ENCODE results near the gene PYGB.
"Not testable (repeated sequence)": the region's sequence is repeated elsewhere in the genome, so short reads cannot be mapped to it uniquely, and the experiment has no call there.

PYGB gene

DNA sequence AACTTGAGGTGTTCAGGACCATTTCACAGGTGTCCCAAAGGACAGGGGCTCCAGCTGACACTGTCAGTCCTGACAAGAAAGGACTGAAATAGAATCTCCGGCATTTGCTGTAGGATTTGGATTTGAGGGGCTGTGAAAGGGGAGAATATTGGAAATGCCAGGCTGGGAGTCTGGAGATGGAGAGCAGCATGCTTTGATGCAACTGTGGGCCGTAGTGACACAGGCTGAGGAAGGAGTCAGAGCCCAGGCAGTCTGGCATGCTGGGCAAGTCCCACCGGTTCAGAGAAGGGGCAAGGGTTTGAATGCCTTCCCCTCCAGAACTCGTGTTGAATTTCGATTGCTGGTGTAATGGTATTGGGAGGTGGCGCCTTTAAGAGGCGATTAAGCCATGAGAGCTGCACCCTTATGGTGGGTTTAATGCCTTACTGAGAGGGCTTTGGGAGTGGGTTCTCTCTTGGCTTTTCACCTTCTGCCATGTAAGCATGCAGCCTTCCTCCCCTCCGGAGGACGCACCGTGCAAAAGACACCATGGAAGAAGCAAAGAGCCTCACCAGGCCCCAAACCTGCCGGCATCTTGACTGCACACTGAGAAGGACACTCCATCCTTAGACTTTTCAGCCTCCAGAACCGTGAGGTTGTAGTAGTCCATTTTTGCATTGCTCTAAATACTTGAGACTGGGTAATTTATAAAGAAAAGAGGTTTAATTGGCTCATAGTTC is 9.4 kb upstream of the PYGB start:
- TF ChIP-seq, protein P1, sequence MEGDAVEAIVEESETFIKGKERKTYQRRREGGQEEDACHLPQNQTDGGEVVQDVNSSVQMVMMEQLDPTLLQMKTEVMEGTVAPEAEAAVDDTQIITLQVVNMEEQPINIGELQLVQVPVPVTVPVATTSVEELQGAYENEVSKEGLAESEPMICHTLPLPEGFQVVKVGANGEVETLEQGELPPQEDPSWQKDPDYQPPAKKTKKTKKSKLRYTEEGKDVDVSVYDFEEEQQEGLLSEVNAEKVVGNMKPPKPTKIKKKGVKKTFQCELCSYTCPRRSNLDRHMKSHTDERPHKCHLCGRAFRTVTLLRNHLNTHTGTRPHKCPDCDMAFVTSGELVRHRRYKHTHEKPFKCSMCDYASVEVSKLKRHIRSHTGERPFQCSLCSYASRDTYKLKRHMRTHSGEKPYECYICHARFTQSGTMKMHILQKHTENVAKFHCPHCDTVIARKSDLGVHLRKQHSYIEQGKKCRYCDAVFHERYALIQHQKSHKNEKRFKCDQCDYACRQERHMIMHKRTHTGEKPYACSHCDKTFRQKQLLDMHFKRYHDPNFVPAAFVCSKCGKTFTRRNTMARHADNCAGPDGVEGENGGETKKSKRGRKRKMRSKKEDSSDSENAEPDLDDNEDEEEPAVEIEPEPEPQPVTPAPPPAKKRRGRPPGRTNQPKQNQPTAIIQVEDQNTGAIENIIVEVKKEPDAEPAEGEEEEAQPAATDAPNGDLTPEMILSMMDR (conservative IDR thresholded peaks at IDR 0.05; ENCODE audit: control insufficient read depth, insufficient read depth, low read depth, low read length): no peak
- no peak overlapping the region for H3K4me3 ChIP-seq (ENCODE audit: control insufficient read depth, low read depth, low read length)
- DNase-seq (ENCODE audit: low read depth): peak; percentile 51

DNA sequence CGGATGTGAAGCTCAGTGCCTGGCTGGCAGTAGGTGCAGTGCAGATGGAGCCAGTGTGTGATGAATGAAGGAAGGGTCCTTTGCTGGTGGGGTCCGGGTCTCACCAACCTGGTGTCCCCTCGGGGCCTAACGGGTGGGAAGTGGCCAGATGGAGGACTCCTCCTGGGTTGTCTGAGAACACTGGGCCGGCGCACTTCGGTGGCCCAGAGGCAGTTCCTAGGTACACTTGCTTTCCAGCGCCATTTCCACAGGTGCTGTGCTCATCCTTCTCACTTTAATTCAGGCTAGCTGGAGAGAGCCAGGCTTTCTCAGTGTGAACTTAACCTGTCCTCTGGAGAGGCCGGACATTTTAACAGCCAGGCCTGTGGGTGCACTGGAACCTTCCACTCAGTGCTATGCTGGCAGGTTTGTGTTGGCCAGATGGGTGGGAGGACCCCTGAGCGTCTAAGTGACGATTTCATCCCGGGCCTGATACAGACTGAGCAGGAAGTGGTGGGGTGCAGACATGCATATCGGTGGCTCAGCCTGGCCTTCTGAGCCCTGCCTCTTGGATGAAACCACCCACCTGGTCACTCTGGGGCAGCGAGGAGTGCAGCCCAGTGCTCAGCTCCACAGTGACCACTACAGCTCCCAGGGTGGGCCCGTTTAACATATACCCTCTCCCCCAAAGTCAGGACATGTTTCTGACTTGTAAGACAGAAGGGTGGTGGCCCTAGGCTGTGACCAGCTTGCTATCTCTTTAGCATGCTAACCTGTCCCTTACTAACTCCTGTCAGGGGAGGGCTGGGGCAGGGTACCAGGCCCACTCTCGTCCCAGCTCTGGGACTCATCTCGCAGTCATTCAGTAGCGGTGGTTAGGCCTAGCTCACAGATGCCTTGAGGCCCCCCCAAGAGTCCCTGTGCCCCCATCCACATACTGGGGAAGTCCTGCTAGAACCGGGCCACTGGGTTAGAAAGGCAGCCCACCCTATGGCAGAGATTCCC is 8.2 kb upstream of the PYGB start:
- DNase-seq (ENCODE audit: low read depth): no peak
- H3K4me3 ChIP-seq (ENCODE audit: control insufficient read depth, low read depth, low read length): no peak overlapping the region
- TF ChIP-seq, protein P1 (conservative IDR thresholded peaks at IDR 0.05; ENCODE audit: control insufficient read depth, insufficient read depth, low read depth, low read length): no peak

DNA sequence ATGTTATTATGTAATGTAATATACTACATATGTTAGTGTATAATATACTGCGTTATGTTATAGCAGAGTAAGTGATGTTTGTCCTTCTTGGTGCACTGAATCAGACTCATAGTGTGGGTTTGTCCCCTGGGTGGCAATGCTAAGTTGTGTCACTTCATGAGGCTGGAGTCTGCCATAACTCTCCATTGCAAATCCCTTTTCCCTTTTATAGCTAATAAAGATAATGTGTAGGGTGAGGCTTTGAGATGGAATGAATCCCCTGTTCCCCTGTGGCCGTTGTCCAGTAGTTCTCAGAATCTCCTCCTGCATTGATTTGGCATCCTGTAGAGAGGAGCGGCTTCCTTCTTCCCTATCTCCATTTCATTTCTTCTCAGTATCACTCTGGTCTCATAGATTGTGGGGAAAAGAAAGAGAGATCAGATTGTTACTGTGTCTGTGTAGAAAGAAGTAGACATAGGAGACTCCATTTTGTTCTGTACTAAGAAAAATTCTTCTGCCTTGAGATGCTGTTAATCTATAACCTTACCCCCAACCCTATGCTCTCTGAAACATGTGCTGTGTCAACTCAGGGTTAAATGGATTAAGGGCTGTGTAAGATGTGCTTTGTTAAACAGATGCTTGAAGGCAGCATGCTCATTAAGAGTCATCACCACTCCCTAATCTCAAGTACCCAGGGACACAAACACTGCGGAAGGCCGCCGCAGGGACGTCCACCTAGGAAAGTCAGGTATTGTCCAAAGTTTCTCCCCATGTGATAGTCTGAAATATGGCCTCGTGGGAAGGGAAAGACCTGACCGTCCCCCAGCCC is 6.8 kb upstream of the PYGB start:
- not testable (repeated sequence) for H3K4me3 ChIP-seq (ENCODE audit: control insufficient read depth, low read depth, low read length); DNase-seq (ENCODE audit: low read depth)

GRCh38 chr20:25241659-25241955 is 6.3 kb upstream of the PYGB start:
- DNase-seq (ENCODE audit: low read depth); H3K4me3 ChIP-seq (ENCODE audit: control insufficient read depth, low read depth, low read length): not testable (repeated sequence)

DNA sequence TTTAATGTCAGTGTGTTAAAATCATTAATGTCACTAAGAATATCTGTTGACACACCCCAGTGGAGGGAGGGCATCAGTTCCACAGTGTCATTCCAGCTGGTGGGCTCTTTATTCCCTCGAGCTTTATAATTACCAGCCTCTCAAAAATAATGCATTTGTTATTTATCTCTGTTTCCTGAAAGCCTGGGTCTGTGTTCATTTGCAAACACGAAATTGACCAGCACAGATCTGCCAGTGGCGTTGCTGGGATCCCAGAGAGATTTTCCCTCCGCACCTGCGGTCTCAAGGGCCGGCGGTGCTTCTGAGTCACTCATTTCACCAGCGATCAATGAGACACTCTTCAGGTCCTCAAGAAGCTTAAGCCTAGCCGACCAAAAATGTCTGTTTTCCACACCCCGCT is 5.7 kb upstream of the PYGB start:
- TF ChIP-seq, protein P1 (conservative IDR thresholded peaks at IDR 0.05; ENCODE audit: control insufficient read depth, insufficient read depth, low read depth, low read length): no peak
- H3K4me3 ChIP-seq (ENCODE audit: control insufficient read depth, low read depth, low read length): no peak overlapping the region
- no peak for DNase-seq (ENCODE audit: low read depth)

GRCh38 chr20:25243416-25243979 is 4.4 kb upstream of the PYGB start:
- H3K4me3 ChIP-seq (ENCODE audit: control insufficient read depth, low read depth, low read length): no peak overlapping the region
- TF ChIP-seq, protein P1 (conservative IDR thresholded peaks at IDR 0.05; ENCODE audit: control insufficient read depth, insufficient read depth, low read depth, low read length): no peak
- no peak for DNase-seq (ENCODE audit: low read depth)

DNA sequence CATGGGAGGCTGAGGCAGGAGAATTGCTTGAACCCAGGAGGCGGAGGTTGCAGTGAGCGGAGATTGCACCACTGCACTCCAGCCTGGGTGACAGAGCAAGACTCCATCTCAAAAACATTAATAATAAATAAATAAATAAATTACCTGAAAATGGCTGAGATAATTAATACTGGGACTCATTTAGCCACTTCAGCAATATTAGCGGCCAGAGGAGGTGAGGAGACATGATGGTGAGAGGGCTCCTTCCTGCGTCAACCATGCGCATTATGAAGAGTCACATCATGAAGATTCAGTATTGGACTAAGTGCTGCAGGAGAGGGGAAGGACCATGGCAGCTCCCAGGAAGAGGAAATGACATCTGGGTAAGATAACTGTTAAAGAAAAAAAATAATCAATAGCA is 2.9 kb upstream of the PYGB start:
- no peak for DNase-seq (ENCODE audit: low read depth)
- no peak overlapping the region for H3K4me3 ChIP-seq (ENCODE audit: control insufficient read depth, low read depth, low read length)
- TF ChIP-seq, protein P1 (conservative IDR thresholded peaks at IDR 0.05; ENCODE audit: control insufficient read depth, insufficient read depth, low read depth, low read length): no peak

All from fibroblast of mammary gland (primary cell).